DOHH2 (cell line): ENCODE measurements around the gene HOXC4.

Experiments used
- CTCF ChIP-seq: fragments of 200-600 bp; sonication (generic); IDR thresholded peaks from one replicate; pipeline ENCODE4 v1.5.1; 2014; ENCODE audit warnings: antibody characterized with exemption, mild to moderate bottlenecking, low read depth, low read length; ENCODE audit not compliant: poor library complexity, severe bottlenecking
- EZH2phosphoT487 ChIP-seq: fragments of 200-600 bp; sonication (generic); IDR thresholded peaks from 2 replicates; pipeline ENCODE4 v1.6.1; 2017; ENCODE audit warnings: borderline replicate concordance, mild to moderate bottlenecking, antibody characterized with exemption, low read length, moderate library complexity, mixed read lengths

- TF ChIP-seq CTCF: no peak
- peak; percentile 66; the same call in 1 of the 2 replicates for TF ChIP-seq EZH2phosphoT487
These were observed 22.7 kb upstream of the HOXC4 start for GRCh38 chr12:54030889-54031471.
